Thyroid gland (tissue), 4 donors: ENCODE results near the gene FERMT1. TPM values are rescaled to one million over a fixed set of nuclear protein-coding genes. Genes with fewer than 3 reads are reported as not detected.
A peak's percentile ranks its signal among the peaks of the same experiment; 100 is the strongest.

ENCODE experiments used
- DNase-seq, 2 donors: peaks; one replicate each; pipeline ENCODE4 v3.0.0-alpha.2; 2019
- H3K27ac ChIP-seq, 3 donors: fragments of 200-600 bp; sonication (generic); 1 replicate in 2 of 3; 2 replicates in 1 of 3; pipeline ENCODE4 v1.5.1; 2016 to 2019; ENCODE audit warnings: mild to moderate bottlenecking in 1 of 3, moderate library complexity in 1 of 3
- H3K27me3 ChIP-seq: fragments of 200-600 bp; sonication (generic); one replicate; pipeline ENCODE4 v1.5.1; 2019
- H3K36me3 ChIP-seq, 2 donors: fragments of 200-600 bp; sonication (generic); one replicate each; pipeline ENCODE4 v1.5.1; 2016 to 2019
- H3K4me1 ChIP-seq, 2 donors: fragments of 200-600 bp; sonication (generic); one replicate each; pipeline ENCODE4 v1.5.1; 2017 to 2019
- H3K4me3 ChIP-seq, 3 donors: fragments of 200-600 bp; sonication (generic); replicated peaks in 1 of 3; 1 replicate in 2 of 3; 2 replicates in 1 of 3; pipeline ENCODE4 v1.5.1; 2016; ENCODE audit warnings: mild to moderate bottlenecking in 1 of 3
- H3K9me3 ChIP-seq: fragments of 200-600 bp; sonication (generic); one replicate; pipeline ENCODE4 v1.5.1; 2017
- CTCF ChIP-seq, 6 experiments: fragments of 200-600 bp in 3 of 6; fragments of 450-650 bp in 3 of 6; sonication (generic) in 3 of 6; IDR thresholded peaks; one replicate each; pipeline ENCODE4 v1.5.1; 2016 to 2019; ENCODE audit warnings: antibody characterized with exemption in 6 of 6, mild to moderate bottlenecking in 2 of 6, inconsistent platforms in 1 of 6, moderate library complexity in 1 of 6
- POLR2A ChIP-seq, 2 donors: fragments of 450-650 bp; IDR thresholded peaks; one replicate each; pipeline ENCODE4 v1.6.1; 2017; ENCODE audit warnings: antibody characterized with exemption in 2 of 2, mild to moderate bottlenecking in 2 of 2, moderate library complexity in 1 of 2
- WGBS, 2 donors: methylation state at CpG; one replicate each; pipeline ENCODE4 v1.1.5; 2017; 5-methylcytosine and 5-hydroxymethylcytosine counted together
- intact Hi-C: fragments of 100-400 bp; cut with DNase I; formaldehyde crosslinking; loops from one replicate; pipeline ENCODE4 v1.15.1; 2023
- total RNA-seq, 4 donors: library from RNA; depleted of rRNA; stranded (reverse); fragments of >200 nt; gene quantifications; one replicate each; pipeline ENCODE4 v1.2.3, GENCODE V29; 2016

The FERMT1 gene
- total RNA-seq, 4 donors from 2014 or later = 6.6 to 11.6 (median 7.5) TPM

- TF ChIP-seq POLR2A (IDR thresholded peaks at IDR 0.05) (no peak), CTCF (IDR thresholded peaks at IDR 0.05) (no peak)
- Histone ChIP-seq H3K4me3 (no peak overlapping the region), H3K9me3 (no peaks in the 10 kb centered on the region), H3K27ac (peak overlapping the region; percentile 57 to 85 (median 77)), H3K4me1 (peaks cover 34 to 39% of the 10 kb centered on the region in 2 donors), H3K27me3 (no peaks in the 10 kb centered on the region), H3K36me3 (no peaks in the 10 kb centered on the region)
- intact Hi-C loops = no loop called here
- peak; percentile 61 to 64 for DNase-seq
- WGBS, 2 donors = 59 to 63% methylated on average over 10 of the region's 10 CpGs
Observed at GRCh38 chr20:6164421-6165341, 41.9 kb upstream of the FERMT1 start.

- TF ChIP-seq POLR2A (IDR thresholded peaks at IDR 0.05) = no peak
- no peak for TF ChIP-seq CTCF (IDR thresholded peaks at IDR 0.05)
- intact Hi-C loops = no loop called here
- no peak overlapping the region for H3K4me3 ChIP-seq
- H3K36me3 ChIP-seq = no peaks in the 10 kb centered on the region
- H3K27me3 ChIP-seq = no peaks in the 10 kb centered on the region
- peak overlapping the region; percentile 76 to 89 (median 85) for H3K27ac ChIP-seq
- H3K4me1 ChIP-seq = peaks cover 34 to 39% of the 10 kb centered on the region in 2 donors
- 80 to 90% methylated on average over 3 of the region's 3 CpGs for WGBS, 2 donors
- DNase-seq = no peak
- H3K9me3 ChIP-seq = no peaks in the 10 kb centered on the region
Observed at GRCh38 chr20:6160736-6161135, 37.9 kb upstream of the FERMT1 start.

GRCh38 chr20:6157345-6157744 lies 34.5 kb upstream of the FERMT1 start:
- Histone ChIP-seq H3K27ac (no peak overlapping the region), H3K27me3 (no peaks in the 10 kb centered on the region), H3K36me3 (no peaks in the 10 kb centered on the region), H3K9me3 (no peaks in the 10 kb centered on the region), H3K4me3 (no peak overlapping the region), H3K4me1 (peaks cover 11 to 16% of the 10 kb centered on the region in 2 donors)
- TF ChIP-seq CTCF (IDR thresholded peaks at IDR 0.05) = no peak
- no peak for TF ChIP-seq POLR2A (IDR thresholded peaks at IDR 0.05)
- WGBS, 2 donors = 94% methylated on average over 2 of the region's 2 CpGs
- DNase-seq = no peak
- intact Hi-C loops = no loop called here

GRCh38 chr20:6152777-6153176 lies 29.9 kb upstream of the FERMT1 start:
- intact Hi-C loops = no loop called here
- 49 to 50% methylated on average over 2 of the region's 2 CpGs for WGBS, 2 donors
- Histone ChIP-seq H3K9me3 (no peaks in the 10 kb centered on the region), H3K4me3 (no peak overlapping the region), H3K4me1 (no peaks in the 10 kb centered on the region), H3K36me3 (no peaks in the 10 kb centered on the region), H3K27ac (no peak overlapping the region), H3K27me3 (no peaks in the 10 kb centered on the region)
- no peak for DNase-seq
- TF ChIP-seq POLR2A (IDR thresholded peaks at IDR 0.05) (no peak), CTCF (IDR thresholded peaks at IDR 0.05) (no peak)

GRCh38 chr20:6148073-6148472 lies 25.2 kb upstream of the FERMT1 start:
- H3K4me3 ChIP-seq = no peak overlapping the region
- no peak overlapping the region for H3K27ac ChIP-seq
- H3K27me3 ChIP-seq = no peaks in the 10 kb centered on the region
- no peaks in the 10 kb centered on the region for H3K36me3 ChIP-seq
- intact Hi-C loops = no loop called here
- TF ChIP-seq CTCF (IDR thresholded peaks at IDR 0.05) = no peak
- no peak for TF ChIP-seq POLR2A (IDR thresholded peaks at IDR 0.05)
- no peak for DNase-seq
- no peaks in the 10 kb centered on the region for H3K4me1 ChIP-seq
- WGBS, 2 donors = 94 to 96% methylated on average over 7 of the region's 7 CpGs
- no peaks in the 10 kb centered on the region for H3K9me3 ChIP-seq
